ENCODE measurements around the gene PTPRK. TPM values are rescaled to one million over a fixed set of nuclear protein-coding genes. Genes with fewer than 3 reads are reported as not detected.

The PTPRK gene
- total and polyA plus RNA-seq, 4 donors, result 12.1 to 61.2 (median 29.1) TPM

DNA sequence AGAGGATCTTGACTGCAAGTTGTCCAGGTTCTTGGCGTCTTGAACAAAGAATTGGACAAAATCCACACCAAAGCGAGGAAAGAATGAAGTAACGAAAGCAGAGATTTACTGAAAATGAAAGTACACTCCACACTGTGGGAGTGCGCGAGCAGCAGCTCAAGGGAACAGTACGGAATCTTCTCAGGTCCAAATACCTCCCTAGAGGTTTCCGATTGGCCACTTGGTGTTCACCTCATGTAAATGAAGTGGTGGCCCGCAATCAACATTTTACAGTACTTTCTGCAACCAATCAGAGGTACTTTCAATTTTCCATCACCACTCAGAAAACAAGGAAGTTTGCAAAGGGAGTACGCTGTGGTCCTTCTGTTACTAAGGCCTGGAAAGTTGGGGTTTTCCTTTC, 122.4 kb downstream of the PTPRK start (continued):
- no peak for TF ChIP-seq REST (IDR thresholded peaks at IDR 0.05)

DNA sequence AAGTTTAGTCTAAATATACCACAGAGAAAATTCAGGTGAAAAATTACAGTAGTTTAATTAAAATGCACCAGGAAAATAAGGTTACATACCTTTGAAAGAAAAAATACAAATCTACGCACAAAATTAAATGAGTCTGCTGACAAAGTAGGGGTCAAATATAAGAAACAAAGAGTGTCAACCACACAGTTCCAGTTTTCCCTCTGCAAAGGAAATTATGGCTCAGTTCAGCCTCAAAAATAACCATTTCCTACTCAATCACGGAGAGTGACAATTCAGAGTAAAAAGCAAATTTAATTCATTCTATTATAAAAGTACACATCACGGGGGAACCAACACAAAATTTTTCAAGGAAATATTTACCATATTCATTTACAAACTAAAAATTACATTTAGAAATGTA, 124.8 kb downstream of the PTPRK start:
- TF ChIP-seq HNF4A (conservative IDR thresholded peaks at IDR 0.05) (no peak), HNF4G (IDR thresholded peaks at IDR 0.05) (no peak), JUND (IDR thresholded peaks at IDR 0.05) (no peak), GABPA (IDR thresholded peaks at IDR 0.05 in 1 of 2, conservative IDR thresholded peaks at IDR 0.05 in 1 of 2) (no peak), SP1 (IDR thresholded peaks at IDR 0.05) (no peak), TAF1 (conservative IDR thresholded peaks at IDR 0.05) (no peak), REST (IDR thresholded peaks at IDR 0.05) (no peak), FOXA2 (IDR thresholded peaks at IDR 0.05) (no peak), RAD21 (IDR thresholded peaks at IDR 0.05) (no peak), YY1 (IDR thresholded peaks at IDR 0.05) (no peak), FOXA1 (IDR thresholded peaks at IDR 0.05) (no peak), MAX (IDR thresholded peaks at IDR 0.05) (no peak), RXRA (IDR thresholded peaks at IDR 0.05) (no peak)
- TF ChIP-seq, protein P1, sequence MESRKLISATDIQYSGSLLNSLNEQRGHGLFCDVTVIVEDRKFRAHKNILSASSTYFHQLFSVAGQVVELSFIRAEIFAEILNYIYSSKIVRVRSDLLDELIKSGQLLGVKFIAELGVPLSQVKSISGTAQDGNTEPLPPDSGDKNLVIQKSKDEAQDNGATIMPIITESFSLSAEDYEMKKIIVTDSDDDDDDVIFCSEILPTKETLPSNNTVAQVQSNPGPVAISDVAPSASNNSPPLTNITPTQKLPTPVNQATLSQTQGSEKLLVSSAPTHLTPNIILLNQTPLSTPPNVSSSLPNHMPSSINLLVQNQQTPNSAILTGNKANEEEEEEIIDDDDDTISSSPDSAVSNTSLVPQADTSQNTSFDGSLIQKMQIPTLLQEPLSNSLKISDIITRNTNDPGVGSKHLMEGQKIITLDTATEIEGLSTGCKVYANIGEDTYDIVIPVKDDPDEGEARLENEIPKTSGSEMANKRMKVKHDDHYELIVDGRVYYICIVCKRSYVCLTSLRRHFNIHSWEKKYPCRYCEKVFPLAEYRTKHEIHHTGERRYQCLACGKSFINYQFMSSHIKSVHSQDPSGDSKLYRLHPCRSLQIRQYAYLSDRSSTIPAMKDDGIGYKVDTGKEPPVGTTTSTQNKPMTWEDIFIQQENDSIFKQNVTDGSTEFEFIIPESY (IDR thresholded peaks at IDR 0.05), result no peak
- TF ChIP-seq, protein P2, sequence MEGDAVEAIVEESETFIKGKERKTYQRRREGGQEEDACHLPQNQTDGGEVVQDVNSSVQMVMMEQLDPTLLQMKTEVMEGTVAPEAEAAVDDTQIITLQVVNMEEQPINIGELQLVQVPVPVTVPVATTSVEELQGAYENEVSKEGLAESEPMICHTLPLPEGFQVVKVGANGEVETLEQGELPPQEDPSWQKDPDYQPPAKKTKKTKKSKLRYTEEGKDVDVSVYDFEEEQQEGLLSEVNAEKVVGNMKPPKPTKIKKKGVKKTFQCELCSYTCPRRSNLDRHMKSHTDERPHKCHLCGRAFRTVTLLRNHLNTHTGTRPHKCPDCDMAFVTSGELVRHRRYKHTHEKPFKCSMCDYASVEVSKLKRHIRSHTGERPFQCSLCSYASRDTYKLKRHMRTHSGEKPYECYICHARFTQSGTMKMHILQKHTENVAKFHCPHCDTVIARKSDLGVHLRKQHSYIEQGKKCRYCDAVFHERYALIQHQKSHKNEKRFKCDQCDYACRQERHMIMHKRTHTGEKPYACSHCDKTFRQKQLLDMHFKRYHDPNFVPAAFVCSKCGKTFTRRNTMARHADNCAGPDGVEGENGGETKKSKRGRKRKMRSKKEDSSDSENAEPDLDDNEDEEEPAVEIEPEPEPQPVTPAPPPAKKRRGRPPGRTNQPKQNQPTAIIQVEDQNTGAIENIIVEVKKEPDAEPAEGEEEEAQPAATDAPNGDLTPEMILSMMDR (IDR thresholded peaks at IDR 0.05; ENCODE audit: low read depth, low read length, missing input control), result no peak
- TF ChIP-seq, protein P3, sequence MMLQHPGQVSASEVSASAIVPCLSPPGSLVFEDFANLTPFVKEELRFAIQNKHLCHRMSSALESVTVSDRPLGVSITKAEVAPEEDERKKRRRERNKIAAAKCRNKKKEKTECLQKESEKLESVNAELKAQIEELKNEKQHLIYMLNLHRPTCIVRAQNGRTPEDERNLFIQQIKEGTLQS (IDR thresholded peaks at IDR 0.05), result no peak
- DNase-seq (ENCODE audit: low spot score), result no peak
- Histone ChIP-seq H3K27ac (ENCODE audit: low read depth in 1 of 2, low read length in 2 of 2) (no peak overlapping the region), H3K27me3 (ENCODE audit: control insufficient read depth in 4 of 4, insufficient read depth in 4 of 4, low read length in 3 of 4) (no peaks in the 10 kb centered on the region), H3K4me3 (ENCODE audit: low read depth in 1 of 3, low read length in 3 of 3) (no peak overlapping the region), H3K36me3 (ENCODE audit: control insufficient read depth in 4 of 4, insufficient read depth in 3 of 4, low read depth in 1 of 4, low read length in 3 of 4) (peaks cover 0 to 3% (median 0%) of the 10 kb centered on the region in 4 donors), H3K4me1 (ENCODE audit: control insufficient read depth in 4 of 4, insufficient read depth in 4 of 4, low read length in 3 of 4) (peaks cover 0 to 6% (median 0%) of the 10 kb centered on the region in 4 donors), H3K9me3 (ENCODE audit: control insufficient read depth in 4 of 4, low read length in 3 of 4) (no peaks in the 10 kb centered on the region), H3K9ac (ENCODE audit: low read depth in 1 of 2, low read length in 2 of 2) (no peak overlapping the region)
- WGBS, result 87% methylated on average over 3 of the region's 3 CpGs

Measured in liver (tissue), 9 donors.